Measurements from ENCODE around the gene DOK5. TPM values are rescaled to one million over a fixed set of nuclear protein-coding genes. Genes with fewer than 3 reads are reported as not detected.

The DOK5 gene
- total RNA-seq, 1 donor from 2014 or later: 3.3 TPM

GRCh38 chr20:54600634-54601033, 125.2 kb downstream of the DOK5 start:
- H3K27me3 Mint-ChIP-seq (ENCODE audit: low read depth): peaks cover 2% of the 10 kb centered on the region
- no peaks in the 10 kb centered on the region for H3K4me1 Mint-ChIP-seq
- TF ChIP-seq, protein P1, sequence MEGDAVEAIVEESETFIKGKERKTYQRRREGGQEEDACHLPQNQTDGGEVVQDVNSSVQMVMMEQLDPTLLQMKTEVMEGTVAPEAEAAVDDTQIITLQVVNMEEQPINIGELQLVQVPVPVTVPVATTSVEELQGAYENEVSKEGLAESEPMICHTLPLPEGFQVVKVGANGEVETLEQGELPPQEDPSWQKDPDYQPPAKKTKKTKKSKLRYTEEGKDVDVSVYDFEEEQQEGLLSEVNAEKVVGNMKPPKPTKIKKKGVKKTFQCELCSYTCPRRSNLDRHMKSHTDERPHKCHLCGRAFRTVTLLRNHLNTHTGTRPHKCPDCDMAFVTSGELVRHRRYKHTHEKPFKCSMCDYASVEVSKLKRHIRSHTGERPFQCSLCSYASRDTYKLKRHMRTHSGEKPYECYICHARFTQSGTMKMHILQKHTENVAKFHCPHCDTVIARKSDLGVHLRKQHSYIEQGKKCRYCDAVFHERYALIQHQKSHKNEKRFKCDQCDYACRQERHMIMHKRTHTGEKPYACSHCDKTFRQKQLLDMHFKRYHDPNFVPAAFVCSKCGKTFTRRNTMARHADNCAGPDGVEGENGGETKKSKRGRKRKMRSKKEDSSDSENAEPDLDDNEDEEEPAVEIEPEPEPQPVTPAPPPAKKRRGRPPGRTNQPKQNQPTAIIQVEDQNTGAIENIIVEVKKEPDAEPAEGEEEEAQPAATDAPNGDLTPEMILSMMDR (IDR thresholded peaks at IDR 0.05; ENCODE audit: unreplicated experiment): no peak
- H3K9me3 Mint-ChIP-seq: peaks cover 7% of the 10 kb centered on the region
- no peak for DNase-seq (ENCODE audit: low spot score in 2 of 2, unreplicated experiment in 2 of 2)
- H3K27ac Mint-ChIP-seq: no peak overlapping the region
- no peaks in the 10 kb centered on the region for H3K36me3 Mint-ChIP-seq
- no peak overlapping the region for H3K4me3 Mint-ChIP-seq

- H3K27me3 Mint-ChIP-seq (ENCODE audit: low read depth): no peaks in the 10 kb centered on the region
- no peak overlapping the region for H3K27ac Mint-ChIP-seq
- H3K4me3 Mint-ChIP-seq: no peak overlapping the region
- no peaks in the 10 kb centered on the region for H3K4me1 Mint-ChIP-seq
- no peaks in the 10 kb centered on the region for H3K36me3 Mint-ChIP-seq
- DNase-seq (ENCODE audit: low spot score in 2 of 2, unreplicated experiment in 2 of 2): no peak
- TF ChIP-seq, protein P1 (IDR thresholded peaks at IDR 0.05; ENCODE audit: unreplicated experiment): no peak
- H3K9me3 Mint-ChIP-seq: peaks cover 7% of the 10 kb centered on the region
These were observed 126.6 kb downstream of the DOK5 start for GRCh38 chr20:54601831-54602515.

GRCh38 chr20:54605319-54605718, 129.9 kb downstream of the DOK5 start:
- H3K9me3 Mint-ChIP-seq: no peaks in the 10 kb centered on the region
- no peak overlapping the region for H3K27ac Mint-ChIP-seq
- no peaks in the 10 kb centered on the region for H3K27me3 Mint-ChIP-seq (ENCODE audit: low read depth)
- no peak overlapping the region for H3K4me3 Mint-ChIP-seq
- TF ChIP-seq, protein P1 (IDR thresholded peaks at IDR 0.05; ENCODE audit: unreplicated experiment): no peak
- H3K4me1 Mint-ChIP-seq: no peaks in the 10 kb centered on the region
- no peak for DNase-seq (ENCODE audit: low spot score in 2 of 2, unreplicated experiment in 2 of 2)
- H3K36me3 Mint-ChIP-seq: no peaks in the 10 kb centered on the region

GRCh38 chr20:54606380-54606779, 131.0 kb downstream of the DOK5 start:
- no peaks in the 10 kb centered on the region for H3K9me3 Mint-ChIP-seq
- H3K4me1 Mint-ChIP-seq: no peaks in the 10 kb centered on the region
- no peak overlapping the region for H3K4me3 Mint-ChIP-seq
- no peaks in the 10 kb centered on the region for H3K27me3 Mint-ChIP-seq (ENCODE audit: low read depth)
- DNase-seq (ENCODE audit: low spot score in 2 of 2, unreplicated experiment in 2 of 2): no peak
- no peaks in the 10 kb centered on the region for H3K36me3 Mint-ChIP-seq
- no peak overlapping the region for H3K27ac Mint-ChIP-seq
- TF ChIP-seq, protein P1 (IDR thresholded peaks at IDR 0.05; ENCODE audit: unreplicated experiment): no peak

- Mint-ChIP-seq H3K4me1 (no peaks in the 10 kb centered on the region), H3K36me3 (no peaks in the 10 kb centered on the region), H3K9me3 (no peaks in the 10 kb centered on the region), H3K4me3 (no peak overlapping the region), H3K27ac (no peak overlapping the region), H3K27me3 (ENCODE audit: low read depth) (no peaks in the 10 kb centered on the region)
- TF ChIP-seq, protein P1 (IDR thresholded peaks at IDR 0.05; ENCODE audit: unreplicated experiment): no peak
- no peak for DNase-seq (ENCODE audit: low spot score in 2 of 2, unreplicated experiment in 2 of 2)
These were observed 132.8 kb downstream of the DOK5 start for GRCh38 chr20:54608039-54608745.
